Stimulated activated CD4-positive, alpha-beta T cell treated with anti-CD3 and anti-CD28 coated beads, Interleukin-1b, Interleukin-23, amount 100 ng/mL, for 1 hour (primary cell): ENCODE data around the gene DYRK1A.

Experiments used
- DNase-seq, 2 donors: peaks; one replicate each; pipeline ENCODE4 v3.0.0-alpha.2; 2020; ENCODE audit warnings: low read depth in 2 of 2

DYRK1A gene

GRCh38 chr21:37550618-37551330 is 184.2 kb downstream of the DYRK1A start:
- DNase-seq: no peak

GRCh38 chr21:37551331-37551992 is 184.9 kb downstream of the DYRK1A start:
- no peak for DNase-seq

DNA sequence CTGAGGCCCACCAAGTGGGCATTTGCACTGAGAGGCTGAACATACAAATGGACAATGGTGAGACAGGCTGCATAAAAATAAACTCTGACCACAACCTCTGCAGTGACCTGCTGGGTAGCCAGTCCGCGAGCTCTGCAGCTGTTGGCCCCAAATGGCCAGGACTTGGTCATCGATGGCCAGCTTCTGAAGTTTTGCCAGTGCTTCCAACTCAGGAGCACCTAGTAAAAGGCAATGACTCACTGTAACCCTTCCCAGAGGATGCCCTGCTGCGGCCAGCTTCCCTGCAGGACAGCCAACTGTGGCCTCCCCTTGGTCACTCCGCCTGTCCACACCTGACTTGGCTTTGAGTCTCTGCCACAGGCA is 185.4 kb downstream of the DYRK1A start:
- DNase-seq: no peak

DNA sequence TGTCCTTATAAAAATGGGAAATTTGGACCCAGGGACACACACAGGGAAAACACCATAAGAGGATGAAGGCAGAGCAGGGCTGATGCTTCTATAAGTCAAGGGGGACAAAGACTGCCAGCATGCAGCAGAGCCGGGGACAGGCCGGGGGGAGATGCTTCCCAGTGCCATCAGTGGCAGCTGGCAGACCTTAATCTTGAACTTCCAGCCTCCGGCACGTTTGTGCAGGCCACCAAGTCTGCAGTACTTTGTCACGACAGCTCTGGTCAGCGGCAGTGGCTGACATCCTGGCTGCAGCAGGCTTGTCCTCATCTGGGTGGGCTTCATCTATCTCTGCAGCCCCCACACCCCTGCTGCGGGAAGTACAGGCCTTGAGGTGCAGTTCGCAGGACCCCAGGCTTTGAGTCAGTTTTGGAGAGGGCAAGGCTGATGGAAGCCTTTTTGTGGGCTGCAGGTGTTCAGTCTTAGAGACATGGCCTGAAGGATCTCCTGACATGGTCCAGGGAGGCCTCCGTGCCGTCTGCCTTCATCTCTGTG is 186.0 kb downstream of the DYRK1A start:
- DNase-seq: no peak

DNA sequence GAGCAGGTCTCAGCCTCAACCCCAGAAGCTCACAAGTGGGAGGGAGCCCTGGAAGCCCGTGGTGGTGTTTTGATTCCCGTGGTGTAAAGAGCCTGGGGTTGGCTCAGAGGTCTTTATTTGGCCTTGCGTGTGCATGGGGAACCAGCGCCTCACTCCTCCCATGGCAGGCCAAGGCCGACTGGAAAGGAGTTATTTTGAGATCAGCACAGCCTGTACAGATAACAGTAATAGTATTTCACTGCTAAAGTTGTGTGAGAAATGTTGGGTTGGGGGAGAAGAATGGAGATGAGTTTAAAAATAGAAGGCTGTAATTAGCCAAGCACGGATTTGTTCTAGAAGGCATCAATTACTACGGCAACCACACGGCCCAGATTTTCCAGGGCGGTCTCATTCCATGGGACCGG is 186.5 kb downstream of the DYRK1A start:
- DNase-seq: no peak

GRCh38 chr21:37554661-37555379 is 188.2 kb downstream of the DYRK1A start:
- DNase-seq: no peak

- no peak for DNase-seq
Observed at GRCh38 chr21:37555672-37556261, 189.2 kb downstream of the DYRK1A start.

DNA sequence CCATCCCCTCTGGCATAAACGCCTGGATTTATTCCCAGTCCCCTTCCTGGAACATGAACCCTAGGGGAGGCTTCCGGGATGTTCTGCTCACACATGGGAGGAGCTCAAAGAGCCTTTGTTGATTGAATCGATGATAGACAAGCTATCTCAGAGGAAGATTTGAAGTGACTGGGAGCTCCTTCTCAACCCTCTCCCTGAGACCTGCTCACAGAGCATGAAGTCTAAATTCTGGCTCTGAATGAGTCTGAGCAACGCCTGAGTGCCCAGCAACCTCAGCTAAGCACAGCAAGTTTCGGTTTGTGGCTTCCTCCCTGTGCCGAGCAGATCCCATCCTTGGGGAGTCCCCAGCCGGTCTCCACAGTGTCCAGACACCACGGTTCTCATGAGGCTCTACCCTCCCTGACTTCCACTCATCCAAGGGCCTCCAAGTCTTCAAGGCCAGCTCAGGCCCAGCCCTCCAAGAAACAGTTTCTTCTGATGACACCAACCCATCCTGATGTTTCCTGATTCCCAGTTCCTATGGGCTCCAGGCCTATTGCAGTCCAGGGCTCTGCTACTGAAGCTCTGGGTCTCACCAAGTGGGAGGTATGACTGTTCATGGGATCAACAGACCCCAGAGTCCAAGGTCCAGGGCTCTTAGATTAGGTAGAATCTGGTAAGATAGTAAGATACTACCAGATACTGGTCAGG is 190.8 kb downstream of the DYRK1A start:
- DNase-seq: no peak

DNA sequence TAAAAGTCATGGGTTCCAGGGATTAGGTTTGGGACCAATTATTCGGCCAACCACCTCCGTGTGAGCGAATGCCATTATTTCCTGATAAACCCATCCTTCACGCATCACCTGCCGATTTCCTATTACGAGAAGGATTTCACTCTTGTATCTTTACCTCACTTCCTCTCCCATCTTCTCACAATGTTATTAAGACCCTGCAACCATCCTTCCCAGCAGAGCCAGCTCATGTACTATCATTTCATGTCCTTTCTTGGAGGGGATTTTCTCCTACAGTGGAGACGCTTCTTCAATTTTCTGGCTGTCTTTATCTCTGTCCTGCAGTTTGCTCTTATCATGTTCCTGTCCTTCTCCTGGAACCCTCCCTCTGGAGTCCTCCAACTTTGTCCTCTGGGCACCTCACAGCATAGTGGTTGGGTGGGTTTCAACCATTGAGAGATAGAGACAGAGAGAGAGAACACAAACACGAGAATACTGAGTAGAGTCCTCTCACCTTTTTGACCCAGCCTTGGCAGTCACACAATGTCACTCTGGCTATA is 192.2 kb downstream of the DYRK1A start:
- DNase-seq: no peak

DNA sequence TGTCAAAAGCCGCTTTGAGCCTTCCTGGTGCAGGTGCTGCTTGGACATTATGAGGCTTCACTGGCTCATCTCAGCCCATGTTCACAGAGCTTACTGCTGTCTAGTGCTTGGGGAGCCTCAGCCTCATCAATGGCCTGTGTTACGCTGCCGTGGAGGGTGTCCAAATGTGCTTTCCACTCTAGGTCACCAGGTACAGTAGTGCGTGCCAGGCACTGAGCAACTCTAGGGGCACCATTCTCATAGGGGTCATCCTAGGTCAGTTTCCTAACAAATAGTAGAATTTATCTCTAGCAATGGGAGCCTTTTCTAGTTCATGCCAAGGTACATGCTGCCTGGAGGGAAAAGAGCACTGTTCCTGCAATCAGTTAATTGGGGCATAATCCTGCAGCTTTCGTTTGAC is 193.8 kb downstream of the DYRK1A start:
- DNase-seq: no peak

GRCh38 chr21:37561506-37561905 is 194.9 kb downstream of the DYRK1A start:
- no peak for DNase-seq

GRCh38 chr21:37561941-37562919 is 195.7 kb downstream of the DYRK1A start:
- DNase-seq: no peak

GRCh38 chr21:37562920-37563640 is 196.5 kb downstream of the DYRK1A start:
- no peak for DNase-seq

- DNase-seq: peak; percentile 65 to 81
Observed at GRCh38 chr21:37563641-37564340, 197.2 kb downstream of the DYRK1A start.

GRCh38 chr21:37564341-37564923 is 197.9 kb downstream of the DYRK1A start:
- peak; percentile 70 for DNase-seq

DNA sequence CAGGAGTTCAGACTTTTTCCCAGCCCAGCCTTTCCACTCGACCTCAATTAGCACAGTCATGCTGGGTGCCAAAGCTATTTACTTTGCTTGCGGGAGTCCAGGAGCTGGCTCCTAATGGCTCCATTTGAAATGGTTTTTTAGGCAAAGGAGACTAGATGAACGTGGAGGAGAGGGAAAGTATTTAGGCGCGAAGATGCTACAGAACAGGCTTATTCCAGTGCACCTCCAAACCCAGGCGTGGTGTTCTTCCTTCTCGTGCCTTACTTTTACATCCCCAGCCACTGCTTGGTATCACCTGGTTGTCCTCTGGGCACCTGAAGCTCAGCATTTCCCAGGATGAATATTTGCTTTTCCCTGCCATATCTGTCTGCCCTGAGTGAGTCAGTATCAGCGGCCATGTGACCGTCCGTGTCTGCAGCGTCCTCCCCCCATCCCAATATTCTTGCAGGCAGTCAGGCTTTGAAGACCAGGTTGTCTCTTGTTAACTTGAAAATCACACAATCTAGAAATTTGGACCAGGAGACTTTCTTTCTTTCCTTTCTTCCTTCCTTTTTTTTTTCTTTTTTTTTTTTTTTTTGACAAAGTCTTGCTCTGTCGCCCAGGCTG is 198.5 kb downstream of the DYRK1A start:
- no peak for DNase-seq

- DNase-seq: no peak
Observed at GRCh38 chr21:37565530-37566223, 199.1 kb downstream of the DYRK1A start.
